Measurements from ENCODE around the gene TRPM3. TPM values are rescaled to one million over a fixed set of nuclear protein-coding genes. Genes with fewer than 3 reads are reported as not detected.

Gene TRPM3
- total RNA-seq, 1 experiment from 2014 or later = not detected

DNA sequence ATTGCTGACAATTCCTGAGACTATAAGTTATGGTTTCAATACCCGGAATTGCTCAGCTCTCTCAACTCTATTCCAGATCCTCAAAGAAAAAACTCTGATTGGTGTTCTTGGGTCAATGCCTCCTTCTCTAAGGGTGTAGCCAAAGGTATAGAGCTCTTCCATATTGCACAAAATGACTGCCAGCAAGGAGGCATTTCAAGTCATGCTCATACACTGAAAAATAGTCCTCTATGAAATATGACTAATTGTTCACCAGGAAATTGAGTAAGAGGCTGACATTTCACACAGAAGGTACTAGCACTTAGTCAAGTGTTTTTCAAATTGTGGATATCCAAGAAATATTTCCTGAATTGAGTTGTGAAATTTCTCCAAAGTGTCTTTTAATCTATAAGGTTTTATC is 595.9 kb downstream of the TRPM3 start:
- in situ Hi-C loops (cut with HindIII; ENCODE audit: low pct_unique_long_range_greater_than_20kb, low sequenced_read_pairs) (no loop called here), intact Hi-C loops (cut with micrococcal nuclease; ENCODE audit: unreplicated experiment) (no loop called here)
- ATAC-seq = no peak
- no peaks in the 10 kb centered on the region for H3K9me3 ChIP-seq (ENCODE audit: control insufficient read depth, insufficient read depth, low read depth, low read length)
- H3K4me1 ChIP-seq (ENCODE audit: control insufficient read depth, insufficient read depth, low read length) = no peaks in the 10 kb centered on the region
- BruUV-seq (replicated peaks) = no TSS peak
- ChIA-PET CTCF (no interaction called here), POLR2A (no interaction called here)
- H3K4me3 ChIP-seq (ENCODE audit: low read depth in 2 of 2, low read length in 2 of 2) = no peak overlapping the region
- no peak overlapping the region for H3K27ac ChIP-seq (ENCODE audit: low read length)
- no peak for DNase-seq (ENCODE audit: low read depth, low spot score)
- TF ChIP-seq TCF7L2 (IDR thresholded peaks at IDR 0.05; ENCODE audit: low read depth, low read length) (no peak), POLR2AphosphoS5 (IDR thresholded peaks at IDR 0.05; ENCODE audit: low read depth, low read length) (no peak), SIN3A (IDR thresholded peaks at IDR 0.05; ENCODE audit: borderline replicate concordance, insufficient read depth, low read depth, low read length) (no peak)
- TF ChIP-seq, protein P1, sequence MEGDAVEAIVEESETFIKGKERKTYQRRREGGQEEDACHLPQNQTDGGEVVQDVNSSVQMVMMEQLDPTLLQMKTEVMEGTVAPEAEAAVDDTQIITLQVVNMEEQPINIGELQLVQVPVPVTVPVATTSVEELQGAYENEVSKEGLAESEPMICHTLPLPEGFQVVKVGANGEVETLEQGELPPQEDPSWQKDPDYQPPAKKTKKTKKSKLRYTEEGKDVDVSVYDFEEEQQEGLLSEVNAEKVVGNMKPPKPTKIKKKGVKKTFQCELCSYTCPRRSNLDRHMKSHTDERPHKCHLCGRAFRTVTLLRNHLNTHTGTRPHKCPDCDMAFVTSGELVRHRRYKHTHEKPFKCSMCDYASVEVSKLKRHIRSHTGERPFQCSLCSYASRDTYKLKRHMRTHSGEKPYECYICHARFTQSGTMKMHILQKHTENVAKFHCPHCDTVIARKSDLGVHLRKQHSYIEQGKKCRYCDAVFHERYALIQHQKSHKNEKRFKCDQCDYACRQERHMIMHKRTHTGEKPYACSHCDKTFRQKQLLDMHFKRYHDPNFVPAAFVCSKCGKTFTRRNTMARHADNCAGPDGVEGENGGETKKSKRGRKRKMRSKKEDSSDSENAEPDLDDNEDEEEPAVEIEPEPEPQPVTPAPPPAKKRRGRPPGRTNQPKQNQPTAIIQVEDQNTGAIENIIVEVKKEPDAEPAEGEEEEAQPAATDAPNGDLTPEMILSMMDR (IDR thresholded peaks at IDR 0.05) = no peak
- TF ChIP-seq, protein P2, sequence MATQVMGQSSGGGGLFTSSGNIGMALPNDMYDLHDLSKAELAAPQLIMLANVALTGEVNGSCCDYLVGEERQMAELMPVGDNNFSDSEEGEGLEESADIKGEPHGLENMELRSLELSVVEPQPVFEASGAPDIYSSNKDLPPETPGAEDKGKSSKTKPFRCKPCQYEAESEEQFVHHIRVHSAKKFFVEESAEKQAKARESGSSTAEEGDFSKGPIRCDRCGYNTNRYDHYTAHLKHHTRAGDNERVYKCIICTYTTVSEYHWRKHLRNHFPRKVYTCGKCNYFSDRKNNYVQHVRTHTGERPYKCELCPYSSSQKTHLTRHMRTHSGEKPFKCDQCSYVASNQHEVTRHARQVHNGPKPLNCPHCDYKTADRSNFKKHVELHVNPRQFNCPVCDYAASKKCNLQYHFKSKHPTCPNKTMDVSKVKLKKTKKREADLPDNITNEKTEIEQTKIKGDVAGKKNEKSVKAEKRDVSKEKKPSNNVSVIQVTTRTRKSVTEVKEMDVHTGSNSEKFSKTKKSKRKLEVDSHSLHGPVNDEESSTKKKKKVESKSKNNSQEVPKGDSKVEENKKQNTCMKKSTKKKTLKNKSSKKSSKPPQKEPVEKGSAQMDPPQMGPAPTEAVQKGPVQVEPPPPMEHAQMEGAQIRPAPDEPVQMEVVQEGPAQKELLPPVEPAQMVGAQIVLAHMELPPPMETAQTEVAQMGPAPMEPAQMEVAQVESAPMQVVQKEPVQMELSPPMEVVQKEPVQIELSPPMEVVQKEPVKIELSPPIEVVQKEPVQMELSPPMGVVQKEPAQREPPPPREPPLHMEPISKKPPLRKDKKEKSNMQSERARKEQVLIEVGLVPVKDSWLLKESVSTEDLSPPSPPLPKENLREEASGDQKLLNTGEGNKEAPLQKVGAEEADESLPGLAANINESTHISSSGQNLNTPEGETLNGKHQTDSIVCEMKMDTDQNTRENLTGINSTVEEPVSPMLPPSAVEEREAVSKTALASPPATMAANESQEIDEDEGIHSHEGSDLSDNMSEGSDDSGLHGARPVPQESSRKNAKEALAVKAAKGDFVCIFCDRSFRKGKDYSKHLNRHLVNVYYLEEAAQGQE (IDR thresholded peaks at IDR 0.05; ENCODE audit: insufficient read depth in 1 of 2, low read depth in 2 of 2, low read length in 1 of 2) = no peak
- no peaks in the 10 kb centered on the region for H3K27me3 ChIP-seq (ENCODE audit: control insufficient read depth, insufficient read depth, low read length)
- H3K36me3 ChIP-seq (ENCODE audit: control insufficient read depth, insufficient read depth, low read length) = no peaks in the 10 kb centered on the region

DNA sequence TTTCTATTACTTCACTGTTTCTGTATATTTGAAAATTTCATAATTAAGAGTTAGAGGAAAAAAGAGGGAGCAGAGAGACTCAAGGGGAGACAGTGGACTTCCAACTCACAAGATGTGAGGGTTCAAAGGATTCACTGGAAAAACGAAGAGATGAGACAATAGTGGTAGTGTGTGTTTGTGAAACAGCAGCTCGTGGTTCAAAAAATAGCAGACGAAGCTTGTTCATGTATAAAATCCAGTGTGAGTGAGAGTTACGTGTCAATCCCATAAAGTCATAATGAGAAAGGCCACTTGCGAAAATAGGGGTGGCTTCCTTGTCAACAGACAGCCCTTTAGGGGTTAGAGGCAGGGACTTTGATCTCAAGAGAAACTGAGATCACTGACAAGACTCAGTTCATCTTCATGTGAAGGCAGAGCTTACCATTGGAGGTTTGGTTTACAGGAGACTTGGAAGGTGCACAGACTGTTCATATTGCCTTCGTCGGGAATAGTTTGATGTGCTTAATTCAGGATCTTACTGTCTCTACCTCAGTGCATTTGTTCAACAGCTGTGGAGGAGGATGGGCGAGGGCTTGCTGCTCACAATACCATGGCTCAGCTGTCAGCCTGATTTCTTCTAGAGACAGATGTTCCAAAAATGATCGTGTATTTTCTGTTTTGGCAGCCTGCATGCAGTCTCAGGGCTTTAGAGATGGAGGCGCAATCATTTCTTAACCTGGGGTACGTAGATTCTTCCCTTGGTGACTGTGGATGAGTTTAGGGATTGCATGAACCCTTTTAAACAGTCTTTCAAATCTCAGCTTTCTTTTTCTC is 601.3 kb downstream of the TRPM3 start:
- ChIA-PET POLR2A (no interaction called here), CTCF (no interaction called here)
- Histone ChIP-seq H3K4me3 (ENCODE audit: low read depth in 2 of 2, low read length in 2 of 2) (no peak overlapping the region), H3K9me3 (ENCODE audit: control insufficient read depth, insufficient read depth, low read depth, low read length) (no peaks in the 10 kb centered on the region), H3K27me3 (ENCODE audit: control insufficient read depth, insufficient read depth, low read length) (no peaks in the 10 kb centered on the region), H3K27ac (ENCODE audit: low read length) (no peak overlapping the region), H3K36me3 (ENCODE audit: control insufficient read depth, insufficient read depth, low read length) (no peaks in the 10 kb centered on the region), H3K4me1 (ENCODE audit: control insufficient read depth, insufficient read depth, low read length) (no peaks in the 10 kb centered on the region)
- intact Hi-C loops (cut with micrococcal nuclease; ENCODE audit: unreplicated experiment) (no loop called here), in situ Hi-C loops (cut with HindIII; ENCODE audit: low pct_unique_long_range_greater_than_20kb, low sequenced_read_pairs) (no loop called here)
- no TSS peak for BruUV-seq (replicated peaks)
- TF ChIP-seq, protein P1 (IDR thresholded peaks at IDR 0.05) = no peak
- TF ChIP-seq POLR2AphosphoS5 (IDR thresholded peaks at IDR 0.05; ENCODE audit: low read depth, low read length) = no peak
- TF ChIP-seq SIN3A (IDR thresholded peaks at IDR 0.05; ENCODE audit: borderline replicate concordance, insufficient read depth, low read depth, low read length) = no peak
- TF ChIP-seq, protein P2 (IDR thresholded peaks at IDR 0.05; ENCODE audit: insufficient read depth in 1 of 2, low read depth in 2 of 2, low read length in 1 of 2) = no peak
- no peak for TF ChIP-seq TCF7L2 (IDR thresholded peaks at IDR 0.05; ENCODE audit: low read depth, low read length)
- ATAC-seq (no peak), DNase-seq (ENCODE audit: low read depth, low spot score) (no peak)

Data from Panc1 (cell line).